Measurements from ENCODE around the gene ZNF664.
"Not testable (repeated sequence)": the region's sequence is repeated elsewhere in the genome, so short reads cannot be mapped to it uniquely, and the experiment has no call there.

ZNF664 gene

DNA sequence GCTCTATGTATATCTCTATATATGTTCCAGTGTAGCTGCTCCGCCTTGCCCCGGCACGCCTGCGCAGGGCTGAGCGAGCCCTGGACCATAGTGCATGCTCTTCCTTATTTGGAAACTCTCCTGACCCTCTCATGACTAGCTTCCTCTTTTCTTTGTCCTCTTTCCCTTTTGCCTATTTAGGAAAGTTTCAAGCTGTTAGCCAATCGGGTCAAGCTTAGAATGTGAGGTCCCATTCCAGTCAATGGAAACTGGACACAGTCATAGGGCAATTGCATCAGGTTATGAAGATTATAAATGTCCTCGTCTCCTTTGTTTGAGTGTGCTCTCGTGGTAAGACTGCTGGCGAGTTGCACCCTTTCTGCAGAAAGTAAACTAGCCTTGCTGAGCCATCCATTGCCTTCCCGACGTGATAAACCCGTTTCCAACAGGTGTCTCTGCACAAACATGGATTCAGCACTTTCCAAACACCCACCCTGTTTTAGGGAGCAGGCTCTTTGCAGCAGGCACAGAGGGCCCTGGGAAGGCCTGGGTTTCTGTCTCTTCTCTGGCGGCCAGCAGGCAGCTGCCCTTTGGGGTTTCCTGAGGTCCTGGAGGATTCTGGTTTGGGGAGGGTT, 31.3 kb upstream of the ZNF664 start:
- DNase-seq: no peak

DNA sequence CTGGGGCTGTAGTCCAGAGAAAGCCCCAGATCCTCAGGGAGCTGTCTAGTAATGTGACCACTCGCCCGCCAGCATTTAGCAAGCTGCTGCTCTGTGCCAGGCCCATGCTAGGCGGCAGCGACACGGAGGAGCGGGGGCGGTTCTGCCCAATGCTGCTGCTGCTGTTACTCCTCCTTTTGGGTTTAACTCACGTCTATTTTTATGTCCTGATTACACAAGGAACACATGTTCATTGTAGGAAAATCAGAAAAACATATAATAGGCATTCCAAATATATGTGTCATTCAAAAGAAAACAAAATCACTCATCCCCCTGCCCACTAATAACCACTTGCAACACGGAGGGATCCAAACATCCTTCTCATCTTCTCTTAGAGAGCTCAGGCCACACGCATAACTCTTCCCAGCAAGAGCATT, 30.8 kb upstream of the ZNF664 start:
- DNase-seq: no peak

DNA sequence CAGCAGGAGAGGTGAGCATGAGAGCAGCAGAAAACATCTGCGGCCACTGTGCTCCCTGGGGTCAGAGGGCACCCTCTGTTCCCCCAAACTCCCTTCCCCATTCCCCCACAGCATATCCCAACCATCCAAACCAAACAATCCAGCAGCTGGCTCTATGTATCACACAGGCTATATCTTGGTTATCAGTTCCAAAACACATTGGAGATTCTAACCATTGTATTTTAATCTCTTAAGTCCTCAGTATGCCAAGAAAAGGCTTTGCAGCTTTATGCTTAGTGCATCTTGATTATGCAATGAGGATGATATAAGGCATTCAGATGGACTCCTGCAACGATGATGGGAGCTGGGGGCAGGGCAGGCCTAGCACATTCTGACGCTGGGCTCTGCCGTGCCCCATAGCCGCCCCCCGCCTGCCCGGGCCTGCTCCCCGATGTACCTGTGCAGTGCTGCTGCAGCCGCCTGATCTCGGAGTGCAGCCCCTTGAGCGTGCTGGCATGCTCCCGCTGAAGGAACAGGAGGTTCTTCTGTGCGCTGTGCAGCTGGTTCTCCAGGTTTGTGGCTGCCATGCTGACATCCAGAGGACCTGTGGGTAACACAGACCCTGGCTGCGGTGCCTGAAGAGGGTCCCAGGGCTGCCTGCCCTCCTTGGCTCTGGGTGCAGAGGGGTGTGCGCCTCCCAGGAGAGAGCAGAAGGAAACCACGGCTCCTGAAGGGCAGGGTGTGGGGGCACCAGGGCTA, 29.9 kb upstream of the ZNF664 start:
- no peak for DNase-seq

DNA sequence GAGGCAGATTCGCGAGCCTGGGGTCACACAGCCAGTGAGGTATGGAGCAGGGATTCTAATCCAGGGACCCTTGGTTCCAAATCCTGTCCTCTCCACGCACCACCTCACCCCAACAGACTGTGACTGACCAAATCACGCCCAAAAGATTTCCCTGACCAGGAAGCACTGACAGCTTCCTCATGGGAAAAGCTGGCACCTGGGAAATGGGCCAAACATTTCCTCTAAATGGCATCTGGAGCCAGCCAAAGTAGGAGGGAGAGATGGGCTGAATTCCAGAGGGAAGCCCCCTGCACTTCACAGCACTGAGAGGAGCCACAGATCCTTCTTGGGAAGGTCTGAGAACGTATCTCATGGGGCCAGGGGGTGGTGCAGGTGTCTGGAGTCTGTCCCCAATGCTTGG, 29.2 kb upstream of the ZNF664 start:
- DNase-seq: peak; percentile 24

DNA sequence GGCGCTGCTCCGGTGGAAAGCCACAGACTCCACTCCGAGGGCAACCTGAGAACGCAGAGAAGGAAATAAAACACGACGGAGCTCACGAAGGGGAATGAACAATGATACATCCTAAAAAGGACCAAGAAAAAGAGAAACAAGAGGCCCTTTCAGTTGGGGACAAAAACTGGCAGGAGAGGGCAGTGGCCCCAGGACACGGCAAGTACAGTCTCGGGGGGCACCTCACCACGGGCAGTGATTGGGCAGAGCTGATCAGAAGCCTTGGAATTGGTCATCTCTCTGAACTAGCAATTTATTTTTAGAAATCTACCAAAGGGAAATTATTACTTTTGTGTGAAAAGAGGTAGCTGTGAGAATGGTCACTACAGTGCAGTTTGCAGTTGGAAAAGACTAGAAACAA, 28.3 kb upstream of the ZNF664 start:
- no peak for DNase-seq

DNA sequence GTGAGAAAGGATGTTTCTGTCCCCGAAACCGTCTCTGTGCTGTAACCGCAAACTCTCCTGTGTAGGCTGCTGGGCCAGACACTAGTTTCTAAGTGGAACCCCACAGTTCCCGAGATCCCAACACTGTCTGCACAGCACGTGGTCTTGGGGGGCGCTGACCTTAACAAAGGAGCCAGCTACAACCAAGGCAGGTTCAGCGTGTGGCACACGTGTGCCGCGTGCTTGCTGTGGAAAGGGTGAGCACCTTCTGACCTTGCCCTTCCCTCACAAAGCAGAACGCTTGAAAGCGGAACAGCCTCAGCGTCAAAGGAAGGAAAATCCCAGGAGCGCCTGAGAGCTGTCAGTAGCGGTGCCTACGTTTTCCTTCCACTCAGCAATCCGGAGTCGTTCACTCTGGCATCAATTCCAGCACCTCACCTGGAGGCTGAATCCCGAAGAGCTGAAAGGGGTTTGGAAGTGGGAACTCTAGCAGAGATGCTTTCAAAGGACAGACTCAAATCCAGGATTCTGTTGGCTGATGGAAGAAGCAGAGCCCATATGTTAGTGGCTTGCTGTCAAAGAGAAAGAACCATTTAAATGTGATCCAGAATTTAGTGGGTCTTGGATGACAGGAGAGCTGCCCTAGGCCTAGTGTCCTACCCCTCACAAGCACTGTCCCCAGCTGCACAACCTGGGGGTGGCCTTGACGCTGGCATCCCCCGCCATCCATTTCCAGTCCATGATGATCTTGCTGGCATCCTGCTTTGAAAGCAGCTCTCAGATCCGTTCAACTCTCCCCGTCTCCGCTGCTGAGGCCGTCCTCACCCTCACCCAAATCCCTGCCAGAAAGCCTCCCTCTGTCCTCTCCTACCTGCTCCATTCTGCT, 27.5 kb upstream of the ZNF664 start:
- DNase-seq: no peak

DNA sequence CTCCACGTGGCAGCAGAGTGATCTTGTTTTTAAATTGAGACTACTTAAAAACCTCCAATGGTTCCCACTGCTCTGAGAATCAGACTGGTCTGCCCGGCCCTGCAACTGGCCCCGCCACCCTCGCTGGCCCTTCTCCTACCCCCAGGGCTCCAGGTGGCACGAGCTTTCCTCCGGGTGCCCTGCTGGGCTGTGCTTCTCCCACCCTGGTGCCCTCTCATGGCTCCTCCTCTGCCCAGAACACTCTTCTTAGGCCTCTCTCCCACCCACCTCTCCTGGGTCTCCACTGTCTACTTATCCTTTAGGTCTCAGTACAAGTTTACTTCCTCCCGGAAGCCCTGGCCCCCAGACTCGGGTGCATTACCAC, 26.9 kb upstream of the ZNF664 start:
- DNase-seq: no peak

DNA sequence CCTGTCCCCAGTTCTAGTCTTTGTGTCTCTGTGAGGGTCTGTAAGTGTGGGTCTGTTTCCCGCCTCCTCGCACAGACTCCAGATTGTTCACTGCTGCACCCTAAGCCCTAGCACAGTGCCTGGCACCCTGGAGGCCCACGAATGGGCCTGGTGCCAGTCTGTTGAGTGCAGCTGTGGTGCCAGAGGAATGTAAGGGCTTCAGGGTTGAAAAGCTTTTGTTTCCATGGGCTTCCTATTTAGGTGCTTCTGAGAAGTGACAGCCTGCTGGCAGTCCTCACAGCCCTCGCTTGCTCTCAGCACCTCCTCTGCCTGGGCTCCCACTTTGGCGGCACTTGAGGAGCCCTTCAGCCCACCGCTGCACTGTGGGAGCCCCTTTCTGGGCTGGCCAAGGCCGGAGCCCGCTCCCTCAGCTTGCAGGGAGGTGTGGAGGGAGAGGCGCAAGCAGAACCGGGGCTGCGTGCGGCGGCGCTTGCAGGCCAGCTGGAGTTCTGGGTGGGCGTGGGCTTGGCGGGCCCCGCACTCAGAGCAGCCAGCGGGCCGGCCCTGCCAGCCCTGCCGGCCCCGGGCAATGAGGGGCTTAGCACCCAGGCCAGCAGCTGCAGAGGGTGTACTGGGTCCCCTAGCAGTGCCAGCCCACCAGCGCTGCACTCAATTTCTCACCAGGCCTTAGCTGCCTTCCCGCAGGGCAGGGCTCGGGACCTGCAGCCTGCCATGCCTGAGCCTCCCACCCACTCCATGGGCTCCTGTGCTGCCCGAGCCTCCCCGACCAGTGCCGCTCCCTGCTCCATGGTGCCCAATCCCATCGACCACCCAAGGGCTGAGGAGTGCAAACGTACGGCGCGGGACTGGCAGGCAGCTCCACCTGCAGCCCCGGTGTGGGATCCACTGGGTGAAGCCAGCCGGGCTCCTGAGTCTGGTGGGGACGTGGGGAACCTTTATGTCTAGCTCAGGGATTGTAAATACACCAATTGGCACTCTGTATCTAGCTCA, 26.2 kb upstream of the ZNF664 start:
- not testable (repeated sequence) for DNase-seq

DNA sequence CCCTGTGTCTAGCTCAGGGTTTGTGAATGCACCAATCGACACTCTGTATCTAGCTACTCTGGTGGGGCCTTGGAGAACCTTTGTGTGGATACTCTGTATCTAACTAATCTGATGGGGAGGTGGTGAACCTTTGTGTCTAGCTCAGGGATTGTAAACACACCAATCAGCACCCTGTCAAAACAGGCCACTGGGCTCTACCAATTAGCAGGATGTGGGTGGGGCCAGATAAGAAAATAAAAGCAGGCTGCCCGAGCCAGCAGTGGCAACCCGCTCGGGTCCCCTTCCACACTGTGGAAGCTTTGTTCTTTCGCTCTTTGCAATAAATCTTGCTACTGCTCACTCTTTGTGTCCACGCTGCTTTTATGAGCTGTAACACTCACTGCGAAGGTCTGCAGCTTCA, 25.5 kb upstream of the ZNF664 start:
- not testable (repeated sequence) for DNase-seq

DNA sequence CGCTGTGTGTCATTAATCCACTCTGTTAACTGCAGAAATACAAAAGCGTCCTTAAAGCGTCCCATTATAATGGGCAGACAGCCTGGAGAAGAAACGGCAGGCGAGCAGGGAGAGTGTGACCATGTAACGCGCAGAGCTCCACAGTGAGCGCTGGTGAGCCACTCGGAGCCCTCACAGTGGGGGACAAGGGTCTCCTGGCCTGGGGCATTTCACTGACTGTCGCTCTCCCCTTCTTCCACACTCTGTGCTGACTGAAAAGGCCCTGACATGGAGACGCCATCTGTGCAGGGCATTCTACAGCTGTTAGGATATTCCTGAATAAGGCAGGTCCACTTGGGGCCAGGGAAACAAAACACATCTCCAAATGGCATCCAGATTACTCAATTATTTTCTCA, 24.6 kb upstream of the ZNF664 start:
- peak; percentile 5 for DNase-seq

DNA sequence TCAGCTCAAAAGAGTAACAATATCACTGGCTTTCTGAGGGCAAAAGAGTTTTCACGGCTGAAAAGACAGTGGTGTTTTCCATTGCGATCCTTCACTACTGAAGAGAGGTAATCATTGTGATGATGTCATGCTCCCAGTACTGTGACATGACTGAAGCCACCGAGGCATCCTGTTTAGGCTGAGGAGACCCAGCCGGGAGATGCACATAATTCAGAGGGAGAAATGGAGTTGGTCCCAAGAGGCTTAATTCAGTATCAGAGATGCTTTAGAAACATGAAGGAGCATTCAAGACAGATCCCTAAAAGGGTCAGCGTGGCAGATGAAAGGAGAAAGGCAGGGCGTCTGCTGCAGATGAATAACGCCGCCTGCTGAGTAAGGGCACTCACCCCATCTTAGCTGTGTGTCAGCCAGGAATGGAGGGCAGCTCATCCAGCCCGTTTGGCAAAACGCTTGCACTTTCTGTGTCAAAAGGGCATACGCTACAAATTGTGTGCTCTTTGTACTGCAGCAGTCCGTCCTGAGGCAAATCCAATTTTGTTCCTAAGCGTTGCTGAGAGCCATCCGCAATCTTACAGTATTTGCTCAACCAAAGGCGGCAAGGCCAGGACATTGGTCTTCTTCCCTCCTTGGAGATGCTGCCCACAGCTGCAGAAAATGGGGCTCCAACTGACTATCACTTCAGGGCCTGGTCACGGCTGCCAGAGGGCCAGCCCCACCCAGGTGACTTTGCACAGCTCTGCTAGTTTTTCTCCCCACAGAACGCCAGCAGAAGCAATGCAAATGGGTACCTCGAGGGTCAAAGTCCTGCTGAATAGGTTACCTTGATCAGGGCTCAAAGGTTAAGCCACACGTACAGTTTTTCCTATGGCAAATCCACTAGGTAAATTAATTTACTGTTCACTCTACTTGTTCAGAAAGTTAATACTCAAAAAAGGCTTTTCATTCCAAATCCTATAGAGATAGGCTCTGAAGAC, 23.9 kb upstream of the ZNF664 start:
- DNase-seq: no peak

DNA sequence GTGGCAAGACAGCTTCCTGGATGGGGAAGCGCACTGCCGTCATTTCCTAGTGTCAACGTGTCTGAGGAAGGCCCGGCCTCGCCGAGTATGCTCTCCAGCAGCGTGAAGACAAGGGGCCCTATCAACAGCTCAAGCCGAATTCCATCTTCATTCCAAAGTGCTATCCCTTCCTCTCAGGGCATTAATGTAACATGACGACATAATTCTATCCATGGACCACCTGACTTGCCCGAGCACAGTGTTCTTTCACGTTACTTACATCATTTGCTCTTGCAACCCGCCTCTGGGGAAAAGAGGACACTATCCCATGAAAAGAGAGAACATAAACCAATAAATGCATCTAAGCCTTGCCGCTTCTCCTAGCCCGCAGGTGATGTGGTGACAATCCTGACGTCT, 23.2 kb upstream of the ZNF664 start:
- no peak for DNase-seq

DNA sequence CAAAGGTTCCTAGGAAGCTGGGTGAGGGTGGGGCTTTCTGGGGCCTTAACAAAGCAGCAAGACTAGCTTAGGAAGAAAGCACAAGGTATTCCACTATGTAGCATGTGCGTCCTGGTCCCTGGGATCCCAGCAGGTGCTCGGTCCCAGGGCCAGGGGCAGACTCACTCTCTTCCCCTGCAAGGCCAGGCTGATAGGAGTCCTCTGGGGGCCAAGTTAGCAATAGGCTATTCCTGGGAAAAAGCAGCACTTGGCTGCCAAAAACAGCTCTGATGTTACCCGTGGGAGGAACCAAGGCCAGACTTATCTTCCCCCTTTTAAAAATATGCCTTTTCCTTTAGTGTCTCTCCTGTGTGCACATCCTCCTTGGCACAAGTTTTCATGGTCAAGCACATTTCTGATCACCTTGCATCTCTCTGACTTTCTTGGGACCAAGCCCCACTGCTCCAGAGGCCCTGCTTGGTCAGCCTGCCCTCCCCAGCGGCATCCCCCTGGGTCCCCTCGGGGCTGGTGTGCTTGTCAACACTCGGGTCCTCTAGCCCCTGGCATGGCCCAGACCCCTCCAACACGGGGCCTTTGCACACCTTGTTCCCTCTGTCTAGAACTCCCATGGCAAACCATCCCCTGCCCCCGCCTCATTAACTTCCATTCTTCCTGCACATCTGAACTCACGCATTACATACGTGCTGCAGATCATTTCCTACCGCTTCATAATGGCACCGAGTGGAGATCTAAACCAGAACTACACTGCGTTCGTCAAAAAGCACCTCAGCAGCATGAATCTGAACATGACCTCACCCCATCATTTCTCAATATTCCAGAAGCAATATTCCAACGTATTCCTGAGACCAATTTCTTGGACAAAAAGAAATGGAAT, 22.3 kb upstream of the ZNF664 start:
- DNase-seq: no peak

DNA sequence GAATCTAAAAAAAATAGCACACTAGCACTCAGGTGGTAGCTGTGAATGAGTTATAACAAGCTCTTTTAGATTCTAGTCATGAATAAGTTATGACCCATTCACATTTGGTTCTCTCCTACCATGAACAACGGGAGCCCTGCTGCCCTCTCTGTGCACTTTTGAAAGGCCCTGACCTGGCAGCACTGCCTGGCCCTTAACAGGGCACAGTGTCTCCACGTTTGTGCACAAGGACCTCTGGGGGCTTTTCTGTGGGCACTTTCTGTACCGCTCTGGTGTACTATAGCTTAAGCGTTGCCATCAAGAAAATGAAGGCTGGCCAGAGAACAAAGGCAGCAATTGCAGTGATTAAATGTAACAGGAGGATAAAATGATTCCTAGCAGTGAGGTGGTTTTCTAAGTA, 21.5 kb upstream of the ZNF664 start:
- DNase-seq: no peak

DNA sequence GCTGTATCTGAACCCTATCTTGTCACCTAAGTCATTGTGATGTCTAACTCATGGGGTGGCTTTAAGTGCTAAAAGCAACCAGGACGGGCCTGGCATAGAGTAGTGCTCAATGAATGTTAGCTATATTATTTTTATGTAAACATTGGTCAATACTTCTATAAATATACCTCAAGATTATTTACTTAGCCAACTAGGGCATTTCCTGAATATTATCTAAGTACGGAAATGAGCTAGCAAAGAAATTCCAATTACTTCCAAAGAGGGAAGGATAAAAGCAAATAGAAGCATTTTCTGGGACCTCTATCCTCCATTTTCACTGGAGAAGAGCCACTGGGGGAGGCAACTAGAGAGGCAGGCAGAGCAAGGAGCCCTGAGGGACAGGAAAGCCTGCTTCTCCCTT, 21.0 kb upstream of the ZNF664 start:
- DNase-seq: no peak

DNA sequence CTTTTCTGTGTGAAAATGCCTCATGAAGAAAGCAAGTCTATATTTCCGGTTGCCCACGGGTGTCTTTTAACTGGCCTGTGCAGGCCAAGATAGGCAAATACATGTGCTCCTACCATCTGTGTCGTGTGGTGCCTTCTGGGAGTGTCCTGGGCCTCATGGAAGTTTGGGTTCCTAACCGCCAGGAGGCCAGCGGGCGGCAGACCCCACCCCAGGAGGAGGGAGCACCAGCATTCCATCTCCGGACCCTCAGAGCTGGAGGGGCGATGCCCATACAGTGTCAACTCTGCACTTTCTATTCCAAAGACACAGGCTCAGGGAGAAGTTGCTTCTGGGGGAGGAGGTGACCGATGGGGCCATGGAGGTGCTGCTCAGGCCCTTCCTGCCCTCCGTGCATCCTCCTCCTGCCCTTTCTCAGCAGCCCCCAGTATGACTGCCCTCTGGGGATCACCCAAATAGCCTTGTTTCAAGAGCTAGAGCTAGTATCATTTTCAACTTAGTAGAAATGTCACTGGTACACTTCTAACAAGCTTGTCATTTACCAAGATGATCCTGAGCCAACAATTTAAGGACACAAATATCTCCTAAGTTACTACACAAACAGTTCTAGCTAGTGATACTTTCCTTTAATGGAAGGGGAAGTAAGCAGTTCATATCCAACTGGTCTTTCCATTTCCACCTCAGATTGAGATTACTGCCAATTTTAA, 18.2 kb upstream of the ZNF664 start:
- DNase-seq: no peak

DNA sequence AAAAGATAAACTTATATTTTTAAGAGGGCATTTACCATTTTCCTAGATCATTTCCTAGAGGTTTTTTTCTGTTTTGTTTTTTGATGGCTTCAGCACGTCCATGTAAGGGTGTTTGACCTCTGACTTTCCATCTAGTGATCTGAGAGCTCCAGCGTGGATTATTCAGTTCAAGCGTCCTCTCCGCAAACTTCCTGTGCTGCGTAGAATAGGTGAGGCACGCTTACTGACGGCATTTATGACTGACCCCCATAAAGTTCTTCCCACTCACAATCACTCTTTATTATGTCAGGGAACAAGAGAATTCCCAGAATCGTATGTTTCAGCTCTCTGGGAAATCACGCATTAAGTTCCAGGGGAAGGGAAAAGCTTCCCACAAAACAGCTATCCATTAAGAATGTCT, 16.8 kb upstream of the ZNF664 start:
- DNase-seq: no peak

DNA sequence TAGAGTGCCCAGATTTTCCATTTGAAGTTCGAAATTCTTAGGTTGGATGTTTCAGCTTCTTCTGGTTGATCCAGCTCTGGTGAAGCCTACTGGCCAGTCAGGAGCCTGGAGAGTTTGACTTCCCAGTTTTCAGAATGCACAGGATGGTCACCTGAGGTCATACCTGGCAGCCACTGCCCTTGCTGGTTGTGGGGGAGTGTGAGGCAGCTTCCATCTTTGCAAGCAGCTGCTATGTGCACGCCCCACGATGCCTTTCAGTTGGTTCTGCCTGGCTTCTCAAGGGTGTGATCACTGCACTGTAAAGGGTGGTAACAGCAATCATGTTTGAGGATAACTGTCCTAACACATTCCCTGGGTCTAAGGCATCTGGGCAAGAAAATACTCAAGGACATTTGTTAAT, 15.8 kb upstream of the ZNF664 start:
- DNase-seq: no peak

DNA sequence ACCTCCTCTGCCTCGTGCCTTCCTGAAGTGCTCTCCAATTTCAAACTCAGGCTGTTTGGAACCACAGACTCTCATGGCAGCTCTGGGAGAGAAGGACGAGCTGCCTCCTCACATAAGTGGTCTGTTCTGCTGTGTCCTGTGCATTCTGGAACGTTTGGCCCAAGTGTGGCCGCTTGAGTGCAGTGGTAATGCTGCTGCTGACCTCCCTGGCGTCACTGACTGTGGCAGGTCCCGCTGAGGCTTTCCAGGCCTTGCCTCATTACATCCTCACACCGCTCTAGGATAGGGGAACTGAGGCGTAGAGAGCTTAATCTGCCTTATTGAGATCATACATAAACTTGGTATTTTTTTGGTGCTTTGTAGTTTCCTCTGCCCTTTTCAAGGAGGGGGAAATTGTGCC, 14.6 kb upstream of the ZNF664 start:
- no peak for DNase-seq

DNA sequence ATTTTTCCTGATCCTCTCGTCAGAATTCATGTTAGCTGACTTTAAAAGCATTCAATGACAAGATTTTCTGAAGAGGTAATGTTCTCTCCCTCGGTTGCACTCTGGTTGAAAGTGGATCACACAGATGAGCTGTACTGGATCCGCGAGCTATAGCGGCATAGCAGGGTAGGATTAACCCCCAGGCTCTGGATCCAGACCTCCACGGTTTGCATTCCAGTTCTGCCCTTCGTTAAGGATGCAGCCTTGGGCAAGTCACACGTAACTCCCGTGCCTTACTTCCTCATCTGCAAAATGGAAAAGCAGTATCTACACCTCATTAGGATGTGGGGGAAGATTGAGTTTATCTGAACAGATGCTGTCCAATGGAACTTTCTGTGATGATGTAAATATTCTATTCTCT, 14.1 kb upstream of the ZNF664 start:
- no peak for DNase-seq
